Suprapubic skin (tissue), 4 donors: ENCODE measurements around the gene ERN1. TPM values are rescaled to one million over a fixed set of nuclear protein-coding genes. Genes with fewer than 3 reads are reported as not detected.
A peak's percentile ranks its signal among the peaks of the same experiment; 100 is the strongest.

ENCODE experiments used
- DNase-seq, 2 donors: peaks; one replicate each; pipeline ENCODE4 v3.0.0-alpha.2; 2019; ENCODE audit warnings: low spot score in 2 of 2
- H3K27ac ChIP-seq: fragments of 200-600 bp; sonication (generic); one replicate; pipeline ENCODE4 v1.5.1; 2019
- H3K27me3 ChIP-seq: fragments of 200-600 bp; sonication (generic); one replicate; pipeline ENCODE4 v1.5.1; 2019
- H3K36me3 ChIP-seq: fragments of 200-600 bp; sonication (generic); one replicate; pipeline ENCODE4 v1.5.1; 2019
- H3K4me1 ChIP-seq: fragments of 200-600 bp; sonication (generic); one replicate; pipeline ENCODE4 v1.5.1; 2019
- H3K4me3 ChIP-seq: fragments of 200-600 bp; sonication (generic); one replicate; pipeline ENCODE4 v1.5.1; 2019; ENCODE audit warnings: mild to moderate bottlenecking
- H3K9me3 ChIP-seq: fragments of 200-600 bp; sonication (generic); one replicate; pipeline ENCODE4 v1.5.1; 2019
- EP300 ChIP-seq: sonication (generic); formaldehyde crosslinking; IDR thresholded peaks from one replicate; pipeline ENCODE4 v1.6.1; 2017; ENCODE audit warnings: antibody characterized with exemption
- POLR2A ChIP-seq, 2 donors: fragments of 450-650 bp; IDR thresholded peaks; one replicate each; pipeline ENCODE4 v1.6.1; 2017; ENCODE audit warnings: antibody characterized with exemption in 2 of 2, mild to moderate bottlenecking in 2 of 2, moderate library complexity in 2 of 2
- POLR2AphosphoS5 ChIP-seq, 3 donors: sonication (generic); formaldehyde crosslinking; IDR thresholded peaks; one replicate each; pipeline ENCODE4 v1.6.1; 2017; ENCODE audit warnings: antibody characterized with exemption in 3 of 3
- WGBS: methylation state at CpG from one replicate; pipeline ENCODE4 v1.1.5; 2018; 5-methylcytosine and 5-hydroxymethylcytosine counted together
- total RNA-seq, 4 donors: library from RNA; depleted of rRNA; stranded (reverse); fragments of >200 nt; gene quantifications; one replicate each; pipeline ENCODE4 v1.1.0, GENCODE V29; 2016
- TF ChIP-seq, protein P1 (sequence below), 2 donors: fragments of 200-600 bp in 1 of 2; fragments of 450-650 bp in 1 of 2; sonication (generic) in 1 of 2; IDR thresholded peaks; one replicate each; pipeline ENCODE4 v1.5.1; 2016 to 2019; ENCODE audit warnings: antibody characterized with exemption in 2 of 2, mild to moderate bottlenecking in 1 of 2, moderate library complexity in 1 of 2

The ERN1 gene
- total RNA-seq, 4 donors from 2014 or later, result 21.2 to 41.1 (median 35.1) TPM

DNA sequence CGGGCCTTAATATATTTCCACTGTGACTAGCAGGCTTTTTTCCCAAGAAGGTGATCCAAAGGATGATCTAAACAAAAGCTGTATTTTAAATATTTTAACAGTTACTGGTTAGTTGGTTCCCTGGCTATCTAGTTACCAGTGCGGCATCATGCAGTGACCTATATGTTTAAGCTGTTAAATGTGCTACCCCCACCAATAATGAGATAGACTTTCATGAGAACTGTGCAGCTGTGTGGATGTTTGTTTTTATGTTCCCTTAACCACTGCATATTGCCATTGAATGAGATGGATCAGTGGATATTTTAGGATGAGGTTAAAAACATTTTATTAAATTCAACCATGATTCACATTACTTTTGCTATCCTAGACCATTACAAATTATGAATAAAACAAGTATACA is 16.9 kb downstream of the ERN1 start:
- TF ChIP-seq, protein P1, sequence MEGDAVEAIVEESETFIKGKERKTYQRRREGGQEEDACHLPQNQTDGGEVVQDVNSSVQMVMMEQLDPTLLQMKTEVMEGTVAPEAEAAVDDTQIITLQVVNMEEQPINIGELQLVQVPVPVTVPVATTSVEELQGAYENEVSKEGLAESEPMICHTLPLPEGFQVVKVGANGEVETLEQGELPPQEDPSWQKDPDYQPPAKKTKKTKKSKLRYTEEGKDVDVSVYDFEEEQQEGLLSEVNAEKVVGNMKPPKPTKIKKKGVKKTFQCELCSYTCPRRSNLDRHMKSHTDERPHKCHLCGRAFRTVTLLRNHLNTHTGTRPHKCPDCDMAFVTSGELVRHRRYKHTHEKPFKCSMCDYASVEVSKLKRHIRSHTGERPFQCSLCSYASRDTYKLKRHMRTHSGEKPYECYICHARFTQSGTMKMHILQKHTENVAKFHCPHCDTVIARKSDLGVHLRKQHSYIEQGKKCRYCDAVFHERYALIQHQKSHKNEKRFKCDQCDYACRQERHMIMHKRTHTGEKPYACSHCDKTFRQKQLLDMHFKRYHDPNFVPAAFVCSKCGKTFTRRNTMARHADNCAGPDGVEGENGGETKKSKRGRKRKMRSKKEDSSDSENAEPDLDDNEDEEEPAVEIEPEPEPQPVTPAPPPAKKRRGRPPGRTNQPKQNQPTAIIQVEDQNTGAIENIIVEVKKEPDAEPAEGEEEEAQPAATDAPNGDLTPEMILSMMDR (IDR thresholded peaks at IDR 0.05), result no peak
- TF ChIP-seq POLR2AphosphoS5 (IDR thresholded peaks at IDR 0.05) (no peak), POLR2A (IDR thresholded peaks at IDR 0.05) (no peak), EP300 (no peak)
- Histone ChIP-seq H3K4me1 (peaks cover 42% of the 10 kb centered on the region), H3K4me3 (no peak overlapping the region), H3K9me3 (no peaks in the 10 kb centered on the region), H3K27me3 (no peaks in the 10 kb centered on the region), H3K27ac (no peak overlapping the region), H3K36me3 (no peaks in the 10 kb centered on the region)
- DNase-seq, result no peak
- 97% methylated on average over 2 of the region's 2 CpGs for WGBS

DNA sequence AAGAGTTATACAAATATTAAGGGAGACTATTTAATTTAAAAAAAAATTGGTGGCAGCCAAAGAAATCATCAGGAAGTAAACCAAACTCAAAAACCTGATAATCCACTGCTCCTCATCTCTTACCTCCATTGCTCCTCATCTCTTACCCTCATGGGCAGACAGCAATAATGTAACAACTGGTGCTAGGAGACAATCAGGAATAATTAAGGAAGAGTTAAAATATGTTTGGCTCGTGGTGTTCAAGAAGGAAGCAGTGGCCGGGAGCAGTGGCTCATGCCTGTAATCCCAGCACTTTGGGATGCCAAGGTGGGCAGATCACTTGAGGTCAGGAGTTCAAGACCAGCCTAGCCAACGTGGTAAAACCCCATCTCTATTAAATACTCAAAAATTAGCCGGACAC is 18.1 kb downstream of the ERN1 start:
- H3K4me3 ChIP-seq, result no peak overlapping the region
- H3K36me3 ChIP-seq, result no peaks in the 10 kb centered on the region
- 94% methylated on average over 4 of the region's 4 CpGs for WGBS
- H3K9me3 ChIP-seq, result no peaks in the 10 kb centered on the region
- no peak for DNase-seq
- no peak overlapping the region for H3K27ac ChIP-seq
- no peak for TF ChIP-seq POLR2AphosphoS5 (IDR thresholded peaks at IDR 0.05)
- peaks cover 48% of the 10 kb centered on the region for H3K4me1 ChIP-seq
- H3K27me3 ChIP-seq, result no peaks in the 10 kb centered on the region

DNA sequence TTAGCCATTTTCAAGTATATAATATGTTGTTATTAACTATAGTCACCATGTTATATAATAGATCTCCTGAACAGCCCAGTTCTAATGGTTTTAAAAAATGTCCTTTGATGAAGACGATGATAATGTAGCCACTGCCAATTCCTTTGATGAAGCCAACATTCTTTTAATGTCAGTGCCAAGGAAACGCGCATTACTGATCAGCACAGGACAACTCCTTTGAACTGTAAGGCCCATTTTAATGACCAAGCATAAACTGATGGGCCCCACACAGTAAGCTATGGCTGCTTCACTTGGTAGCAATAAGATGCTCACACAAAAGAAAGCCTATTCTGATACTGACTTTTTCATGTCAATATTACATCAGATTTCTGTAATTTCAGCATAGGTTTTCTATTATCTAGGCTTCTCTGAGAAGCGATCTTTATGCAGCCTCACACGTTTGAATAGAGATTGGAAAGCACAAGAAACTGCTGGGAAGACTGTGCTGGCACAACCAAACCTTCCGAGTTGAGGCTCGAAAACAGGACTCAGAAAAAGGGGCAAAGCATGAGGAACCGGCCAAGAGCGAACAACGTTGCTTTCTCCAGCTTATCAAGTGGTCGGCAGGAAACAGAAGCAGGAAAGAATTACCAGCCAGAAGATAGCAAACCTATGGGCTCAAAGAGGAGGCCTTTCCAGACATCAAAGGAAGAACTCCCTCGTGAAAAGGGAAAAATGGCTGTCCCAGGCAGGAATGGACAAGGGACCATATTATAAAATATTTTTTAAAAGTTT is 19.4 kb downstream of the ERN1 start:
- H3K4me1 ChIP-seq, result peaks cover 51% of the 10 kb centered on the region
- DNase-seq, result no peak
- H3K27ac ChIP-seq, result no peak overlapping the region

DNA sequence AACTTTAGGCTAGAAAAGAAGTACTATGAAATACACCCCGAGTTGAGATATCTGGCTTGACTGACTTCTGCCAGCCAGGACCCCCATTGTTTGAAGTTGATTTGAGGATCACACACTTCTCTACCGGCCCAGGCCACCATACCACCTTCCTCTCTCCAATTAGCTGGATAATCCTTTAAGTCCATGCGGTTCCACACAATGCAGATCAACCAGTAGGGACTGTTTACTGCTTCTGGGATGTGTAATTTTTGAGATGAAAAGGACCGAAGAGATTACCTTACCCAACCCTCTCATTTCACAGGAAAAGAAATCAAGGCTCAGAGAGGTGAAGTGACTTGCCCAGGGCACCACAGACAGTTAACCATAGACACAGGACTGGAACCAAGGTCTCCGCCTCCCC is 20.5 kb downstream of the ERN1 start:
- Histone ChIP-seq H3K27me3 (no peaks in the 10 kb centered on the region), H3K9me3 (no peaks in the 10 kb centered on the region), H3K4me1 (peaks cover 43% of the 10 kb centered on the region), H3K36me3 (no peaks in the 10 kb centered on the region), H3K27ac (no peak overlapping the region), H3K4me3 (no peak overlapping the region)
- DNase-seq, result no peak
- TF ChIP-seq, protein P1 (IDR thresholded peaks at IDR 0.05), result no peak
- TF ChIP-seq EP300, result no peak
- no peak for TF ChIP-seq POLR2A (IDR thresholded peaks at IDR 0.05)
- no peak for TF ChIP-seq POLR2AphosphoS5 (IDR thresholded peaks at IDR 0.05)
- 89% methylated on average over 5 of the region's 5 CpGs for WGBS

More for the DNA sequence above, 19.4 kb downstream of the ERN1 start:
- Histone ChIP-seq H3K36me3 (no peaks in the 10 kb centered on the region), H3K4me3 (no peak overlapping the region), H3K9me3 (no peaks in the 10 kb centered on the region), H3K27me3 (no peaks in the 10 kb centered on the region)
- WGBS, result 81% methylated on average over 12 of the region's 12 CpGs
- TF ChIP-seq, protein P1 (IDR thresholded peaks at IDR 0.05), result no peak
- no peak for TF ChIP-seq POLR2A (IDR thresholded peaks at IDR 0.05)
- no peak for TF ChIP-seq POLR2AphosphoS5 (IDR thresholded peaks at IDR 0.05)
- TF ChIP-seq EP300, result no peak

DNA sequence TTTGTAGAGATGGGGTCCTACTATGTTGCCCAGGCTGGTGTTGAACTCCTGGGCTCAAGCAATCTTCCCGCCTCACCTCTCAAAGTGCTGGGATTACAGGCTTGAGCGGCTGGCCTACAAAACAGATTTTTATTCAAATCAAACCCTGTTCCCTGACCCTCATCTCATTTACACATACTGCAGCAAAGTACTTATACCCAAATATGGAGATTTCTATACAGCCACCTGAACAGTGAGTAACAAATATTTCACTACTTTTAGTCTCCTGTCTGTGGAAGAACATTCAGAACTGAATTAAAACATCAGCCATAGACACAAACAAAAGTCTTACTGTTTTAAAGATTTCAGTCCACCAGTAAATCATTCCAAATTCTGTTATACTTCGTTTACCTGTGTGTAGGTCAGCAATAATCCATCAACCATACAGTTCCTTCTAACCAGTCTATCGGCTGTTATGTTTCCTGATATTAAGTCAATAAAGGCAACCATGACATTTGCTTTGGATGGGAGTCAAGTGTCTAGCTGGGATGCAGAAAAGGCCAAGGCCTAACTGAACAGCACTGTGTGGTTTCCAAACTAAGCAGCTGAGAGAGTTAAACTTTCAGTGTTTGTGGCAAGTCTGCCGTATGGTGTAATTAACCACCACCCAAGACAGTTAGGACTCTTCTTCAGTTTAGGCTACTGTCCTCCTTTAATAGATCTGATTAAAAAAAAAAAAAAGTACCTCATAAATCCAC is 22.3 kb downstream of the ERN1 start:
- Histone ChIP-seq H3K4me1 (peaks cover 39% of the 10 kb centered on the region), H3K27ac (peak overlapping the region; percentile 5), H3K36me3 (no peaks in the 10 kb centered on the region), H3K4me3 (no peak overlapping the region), H3K9me3 (no peaks in the 10 kb centered on the region), H3K27me3 (no peaks in the 10 kb centered on the region)
- TF ChIP-seq EP300 (no peak), POLR2A (IDR thresholded peaks at IDR 0.05) (no peak), POLR2AphosphoS5 (IDR thresholded peaks at IDR 0.05) (no peak)
- TF ChIP-seq, protein P1 (IDR thresholded peaks at IDR 0.05), result no peak
- WGBS, result 74% methylated on average over 5 of the region's 5 CpGs
- DNase-seq, result no peak
